DMS53 treated with DMSO at 0.1 percent for 48 hours (cell line): ENCODE results near the gene KDSR.
"Not testable (repeated sequence)": the region's sequence is repeated elsewhere in the genome, so short reads cannot be mapped to it uniquely, and the experiment has no call there.

Experiments
- DNase-seq: peaks from one replicate; lab custom pipeline; 2025; ENCODE audit not compliant: unreplicated experiment; lab: John Stamatoyannopoulos, UW

KDSR gene

GRCh38 chr18:63366213-63367052, 573 bp downstream of the KDSR start:
- DNase-seq, result peak; percentile 85

GRCh38 chr18:63365876-63366212, 1.2 kb downstream of the KDSR start:
- no peak for DNase-seq

- no peak for DNase-seq
Measured at GRCh38 chr18:63363951-63364350, 3.1 kb downstream of the KDSR start.

DNA sequence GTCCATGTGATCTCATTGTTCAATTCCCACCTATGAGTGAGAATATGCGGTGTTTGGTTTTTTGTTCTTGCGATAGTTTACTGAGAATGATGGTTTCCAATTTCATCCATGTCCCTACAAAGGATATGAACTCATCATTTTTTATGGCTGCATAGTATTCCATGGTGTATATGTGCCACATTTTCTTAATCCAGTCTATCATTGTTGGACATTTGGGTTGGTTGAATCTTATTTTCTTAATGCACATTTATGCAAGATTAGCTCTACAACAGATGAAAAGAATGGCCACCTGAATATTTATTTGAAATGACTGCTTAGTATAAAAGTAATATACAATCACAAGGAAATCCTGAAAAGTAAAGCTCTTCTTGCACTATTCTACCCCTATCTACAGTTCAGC, 3.6 kb downstream of the KDSR start:
- DNase-seq, result not testable (repeated sequence)

GRCh38 chr18:63356272-63356896, 10.6 kb downstream of the KDSR start:
- no peak for DNase-seq

DNA sequence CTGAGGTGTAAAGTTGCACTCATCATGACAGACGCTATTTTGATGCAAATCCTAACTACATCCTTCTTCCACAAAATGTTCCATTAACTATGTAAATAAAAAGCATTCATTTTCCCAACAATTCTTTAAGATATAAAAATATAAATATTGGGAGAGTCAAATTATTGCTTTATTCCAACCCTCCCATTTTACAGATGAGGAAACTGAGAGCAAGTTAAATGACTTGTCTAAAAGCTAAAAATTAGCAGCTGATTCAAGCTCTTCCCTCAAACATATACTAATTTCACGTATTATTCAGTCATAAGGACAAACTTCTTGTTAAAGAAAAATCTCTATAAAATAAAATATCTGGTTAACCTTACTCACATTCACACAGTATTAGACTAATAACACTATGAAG, 16.8 kb downstream of the KDSR start:
- DNase-seq, result no peak

DNA sequence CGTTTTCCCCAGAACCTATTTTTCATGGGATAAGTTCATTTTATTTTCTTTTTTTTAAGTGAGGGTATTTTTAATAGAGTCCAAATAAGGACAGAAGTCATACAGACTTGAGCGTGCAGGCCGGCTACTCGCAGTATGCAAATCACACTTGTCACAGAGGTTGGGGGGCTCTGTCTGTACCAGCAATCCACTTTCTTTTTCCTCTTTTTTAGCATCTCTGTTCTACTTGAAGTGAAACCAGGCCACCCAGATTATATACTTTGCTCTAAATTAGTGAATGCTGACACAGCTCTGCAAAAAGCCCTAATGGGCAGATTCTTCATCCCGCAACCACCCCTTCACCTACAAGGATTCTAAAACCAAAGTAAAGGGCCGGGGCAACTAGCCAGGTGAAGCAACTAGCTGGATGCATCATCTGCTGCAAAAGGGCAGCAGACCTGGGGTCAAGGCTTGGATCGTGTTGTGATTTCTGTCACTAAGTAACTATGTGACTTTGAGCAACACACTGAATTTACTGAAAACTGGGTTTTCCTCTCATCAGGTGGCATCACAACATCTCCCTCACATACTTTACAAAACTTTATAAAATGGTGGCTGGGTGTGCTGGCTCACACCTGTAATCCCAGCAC, 18.4 kb downstream of the KDSR start:
- no peak for DNase-seq

DNA sequence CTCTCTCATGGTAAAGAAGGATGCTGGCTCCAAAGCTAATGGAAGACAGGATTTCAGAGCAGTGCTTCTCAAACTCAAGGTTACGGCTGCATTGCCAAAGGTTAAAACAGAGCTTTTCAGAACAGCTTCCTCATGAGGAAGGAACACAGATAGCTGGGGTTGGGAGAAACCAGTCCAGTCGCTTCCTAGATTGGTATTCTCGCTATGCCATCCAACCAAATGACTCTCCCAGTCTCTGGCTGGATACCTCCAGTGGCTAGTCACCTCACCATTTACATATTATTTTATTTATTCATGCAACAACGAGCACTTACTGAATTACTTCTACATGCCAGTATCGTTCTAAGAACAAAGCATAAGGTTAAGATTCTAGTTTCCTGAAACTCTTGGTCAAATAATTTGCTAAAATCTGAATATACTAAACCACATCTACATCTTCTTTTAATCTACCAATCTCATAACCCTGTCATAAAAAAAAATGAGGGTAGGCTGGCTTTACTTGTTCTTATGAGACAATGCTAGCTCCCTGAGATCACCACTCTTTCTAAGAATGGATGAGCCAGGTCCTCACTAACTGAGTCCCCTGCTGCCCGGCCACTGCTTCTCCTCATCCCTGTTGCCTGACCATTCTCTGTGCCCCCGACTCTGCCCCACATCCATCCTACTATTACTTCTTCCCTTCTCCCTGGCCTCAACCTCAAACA, 20.4 kb downstream of the KDSR start:
- DNase-seq, result no peak

- no peak for DNase-seq
Measured at GRCh38 chr18:63346031-63346430, 21.0 kb downstream of the KDSR start.

- no peak for DNase-seq
Measured at GRCh38 chr18:63344918-63345317, 22.1 kb downstream of the KDSR start.

DNA sequence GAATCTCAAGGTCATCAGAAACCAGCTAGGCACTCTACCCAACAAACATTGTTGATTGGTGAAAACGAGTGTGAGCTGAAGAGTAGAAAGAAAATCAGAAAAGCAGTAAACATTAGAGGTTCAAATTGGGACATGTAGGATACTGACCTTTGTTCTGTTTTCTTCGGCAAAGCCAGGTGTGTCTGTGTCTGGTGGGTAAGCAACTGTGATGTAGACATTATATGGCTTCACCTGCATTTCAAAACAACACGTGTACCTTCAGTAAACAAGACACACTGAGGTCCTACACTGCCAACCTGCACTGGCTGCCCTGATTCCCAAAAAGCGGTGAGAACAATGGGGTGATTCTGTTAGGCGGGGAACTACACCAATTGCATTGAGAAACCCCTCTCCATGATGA, 22.7 kb downstream of the KDSR start:
- no peak for DNase-seq

DNA sequence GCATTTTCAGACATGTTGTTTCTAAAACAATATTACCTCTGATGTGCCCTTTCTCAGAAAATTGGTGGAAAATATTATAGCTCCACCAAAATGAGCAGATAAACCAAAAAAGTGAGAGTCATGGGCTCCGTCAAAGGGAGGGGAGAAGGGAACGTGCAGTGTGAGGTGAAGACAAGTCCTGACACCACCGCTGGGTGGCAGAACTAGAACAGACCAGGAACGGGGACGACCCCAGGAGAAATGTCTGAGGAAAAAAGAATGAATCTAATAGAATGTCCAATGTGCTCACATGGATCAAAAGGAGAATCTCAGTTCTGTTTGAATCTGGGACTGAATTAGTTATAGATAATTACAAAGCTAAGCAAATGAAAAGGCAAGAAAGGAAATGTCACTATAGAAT, 24.8 kb downstream of the KDSR start:
- peak; percentile 40 for DNase-seq

DNA sequence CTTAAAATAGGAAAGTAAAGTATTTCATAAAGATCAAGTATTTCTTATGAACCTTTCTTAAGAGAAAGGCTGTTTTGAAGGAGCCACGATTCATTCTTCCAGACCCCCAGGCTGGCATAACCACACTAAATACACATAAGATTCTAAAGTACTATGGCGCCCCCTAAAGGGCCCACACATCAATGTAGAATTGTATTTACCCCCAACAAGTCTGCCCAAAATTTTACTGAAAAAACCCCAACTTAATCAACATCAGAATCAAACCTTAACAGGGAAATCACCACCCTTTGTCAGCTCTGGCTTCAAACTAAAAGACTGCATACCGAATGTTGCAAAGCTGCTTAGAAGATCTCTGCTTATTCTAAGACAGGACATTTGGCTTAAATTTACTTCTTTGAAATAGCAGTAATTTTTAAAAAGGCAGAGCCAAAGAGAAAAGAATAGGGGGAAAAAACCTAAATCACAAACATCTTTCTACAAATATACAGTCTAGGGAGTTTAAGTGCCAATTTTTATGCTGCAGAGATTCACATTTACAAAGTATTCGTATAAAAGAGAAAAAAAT, 27.0 kb downstream of the KDSR start:
- peak; percentile 43 for DNase-seq

DNA sequence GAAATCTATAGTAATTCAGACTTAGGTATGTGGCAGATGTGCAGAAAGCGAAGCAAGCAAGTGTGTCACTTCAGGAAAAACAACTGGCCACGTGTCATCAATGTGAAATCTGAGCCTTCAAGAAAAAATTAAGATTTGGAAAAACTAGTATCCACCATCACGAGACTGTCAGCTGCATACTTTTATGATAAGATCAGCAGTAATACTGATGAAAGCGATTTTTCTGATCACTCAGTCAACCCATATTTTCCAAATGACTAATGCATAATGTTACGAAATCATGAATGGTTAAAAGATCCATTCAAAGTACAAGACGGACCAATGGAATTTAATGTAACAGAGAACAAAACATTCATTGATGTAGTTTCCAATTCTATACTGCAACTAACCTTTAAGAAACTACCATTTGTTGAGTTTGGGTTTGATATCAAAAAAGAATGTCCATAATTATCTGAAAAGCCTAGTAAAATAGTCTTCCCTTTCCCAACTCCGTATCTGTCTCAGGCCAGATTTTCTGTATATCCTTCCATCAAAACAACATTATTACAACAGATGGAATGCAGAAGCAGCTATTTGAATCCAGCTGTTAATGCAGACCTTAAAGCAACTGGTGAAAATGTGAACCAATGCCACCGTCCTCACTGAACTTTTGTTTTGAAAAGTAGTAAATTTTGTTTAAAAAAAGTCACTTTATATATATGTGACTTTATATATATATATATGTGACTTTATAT, 30.5 kb downstream of the KDSR start:
- no peak for DNase-seq

DNA sequence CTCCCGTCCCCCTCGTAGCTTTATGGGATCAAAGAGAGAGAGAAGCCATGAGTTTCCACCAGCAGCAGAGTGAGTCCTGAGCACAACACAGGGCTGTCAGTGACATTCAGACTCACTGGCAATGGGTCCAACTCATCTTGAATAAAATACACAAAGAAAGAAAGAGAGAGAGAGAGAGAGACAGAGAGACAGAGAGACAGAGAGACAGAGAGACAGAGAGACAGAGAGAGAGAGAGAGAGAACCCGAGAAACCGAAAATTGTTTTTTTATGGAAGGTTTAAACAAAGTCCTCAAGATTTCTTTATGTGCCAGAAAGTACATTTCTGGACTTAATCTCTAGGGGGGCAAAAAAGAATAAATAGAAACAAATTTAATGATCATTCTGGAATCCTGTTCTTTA, 35.9 kb downstream of the KDSR start:
- no peak for DNase-seq

DNA sequence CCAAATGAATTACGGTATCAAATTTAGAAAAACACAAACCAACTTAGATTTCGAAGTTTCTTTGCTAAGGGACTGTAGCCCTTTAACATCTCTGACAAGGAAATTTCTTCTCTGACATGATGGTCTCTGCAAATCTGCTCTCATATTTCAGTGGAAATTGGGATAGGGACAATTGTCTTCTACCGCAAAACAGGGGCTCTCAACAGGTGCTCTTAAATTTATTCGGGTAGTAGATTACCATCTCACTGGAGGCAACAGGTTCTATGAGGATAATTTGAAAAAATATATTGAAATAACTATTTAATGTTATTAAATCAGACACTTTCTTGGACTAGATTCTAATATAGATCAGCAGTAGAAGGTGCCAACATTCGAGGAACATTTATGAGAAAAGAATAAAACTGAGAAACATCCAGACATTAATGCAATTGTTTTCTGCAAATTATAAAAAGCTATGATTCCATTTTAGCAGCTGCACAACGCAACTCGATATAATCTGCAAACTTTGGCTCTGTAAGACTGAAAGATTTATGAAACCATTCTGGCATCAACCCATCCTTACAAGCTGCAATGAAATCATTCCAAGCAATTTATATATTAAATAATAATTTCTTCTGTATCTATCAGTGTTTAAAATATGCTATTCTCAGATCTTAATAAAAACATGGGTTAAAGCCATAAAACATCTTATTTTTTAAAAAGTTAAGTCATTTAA, 37.4 kb downstream of the KDSR start:
- no peak for DNase-seq

DNA sequence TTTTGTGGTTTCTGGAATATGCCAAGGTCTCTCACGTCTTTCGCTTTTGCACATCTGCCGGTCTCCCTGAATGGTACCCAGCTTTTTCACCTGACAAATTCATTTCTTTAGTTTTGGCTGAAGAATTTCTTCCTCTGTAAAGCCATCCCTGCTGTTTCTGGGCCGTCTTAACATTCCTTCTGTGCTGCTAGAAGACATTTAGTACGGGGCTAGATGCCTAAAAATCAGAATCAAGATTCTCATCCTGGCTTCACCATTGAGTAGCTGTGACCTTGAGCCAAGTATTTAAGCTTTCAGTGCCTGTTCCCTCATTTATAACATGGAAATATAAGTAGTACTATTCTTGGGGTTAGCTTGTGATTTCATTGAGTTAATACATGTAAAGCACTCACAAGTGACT, 41.0 kb downstream of the KDSR start:
- DNase-seq, result no peak

- no peak for DNase-seq
Measured at GRCh38 chr18:63325086-63325686, 41.8 kb downstream of the KDSR start.

GRCh38 chr18:63322908-63323634, 43.9 kb downstream of the KDSR start:
- peak; percentile 94 for DNase-seq
